GM12872 (cell line): ENCODE measurements around the gene FOXRED2.

Experiments
- CTCF ChIP-seq: IDR thresholded peaks from 3 replicates; pipeline ENCODE4 v1.5.1; 2011; ENCODE audit warnings: low read depth, mild to moderate bottlenecking, low read length, moderate library complexity; ENCODE audit not compliant: insufficient read depth

FOXRED2 gene

GRCh38 chr22:36465232-36466021 is 41.4 kb downstream of the FOXRED2 start:
- no peak for TF ChIP-seq CTCF

GRCh38 chr22:36464715-36465231 is 42.1 kb downstream of the FOXRED2 start:
- TF ChIP-seq CTCF: no peak

- no peak for TF ChIP-seq CTCF
These were observed 43.1 kb downstream of the FOXRED2 start for GRCh38 chr22:36463783-36464184.

DNA sequence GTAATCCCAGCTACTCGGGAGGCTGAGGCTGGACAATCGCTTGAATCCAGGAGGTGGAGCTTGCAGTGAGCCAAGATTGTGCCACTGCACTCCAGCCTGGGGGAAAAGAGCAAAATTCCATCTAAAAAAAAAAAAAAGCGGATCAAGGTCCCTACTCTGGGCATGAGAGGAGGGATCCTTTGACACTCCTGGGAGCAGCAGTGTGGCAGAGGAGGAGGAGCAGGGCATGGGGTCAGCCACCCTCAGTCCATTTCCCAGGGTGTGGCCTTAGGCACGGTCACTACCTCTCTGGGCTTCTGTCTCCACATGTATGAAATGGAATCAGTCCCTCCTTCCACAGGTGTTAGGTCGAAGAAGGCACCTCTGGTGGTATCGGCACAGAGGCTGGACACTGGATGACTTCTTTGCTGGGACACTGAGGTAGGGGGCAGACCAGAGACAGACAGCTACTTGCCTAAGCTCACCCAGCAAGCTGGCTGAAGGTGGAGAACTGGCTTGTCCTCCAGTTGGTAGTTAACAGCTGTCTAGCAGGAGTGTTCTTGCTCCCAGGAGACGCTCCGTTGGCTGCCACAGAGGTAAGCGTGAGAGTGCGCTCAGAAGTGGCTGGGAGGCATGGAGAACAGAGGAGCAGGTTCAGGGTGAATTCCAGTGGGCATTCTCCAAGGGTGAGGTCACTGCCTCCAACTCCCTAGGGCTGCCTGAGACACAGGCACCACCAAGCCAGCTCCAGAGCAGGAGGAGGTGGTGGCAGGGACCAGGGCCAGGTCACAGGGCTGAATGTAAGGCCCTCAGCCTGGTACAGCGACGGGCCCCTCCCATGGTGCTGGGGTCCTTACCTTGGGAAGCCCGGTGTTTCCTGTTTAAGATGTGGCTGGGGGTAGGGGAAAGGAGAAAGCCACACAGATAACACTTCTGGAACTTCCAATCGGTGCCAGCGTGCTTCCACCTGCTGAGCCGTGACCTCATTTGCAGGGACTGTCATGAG is 44.9 kb downstream of the FOXRED2 start:
- no peak for TF ChIP-seq CTCF

GRCh38 chr22:36460202-36460601 is 46.6 kb downstream of the FOXRED2 start:
- no peak for TF ChIP-seq CTCF

- TF ChIP-seq CTCF: no peak
These were observed 49.0 kb downstream of the FOXRED2 start for GRCh38 chr22:36457688-36458450.
